GM23248 (cell line): ENCODE measurements around the gene NGDN.

ENCODE experiments used
- EZH2 ChIP-seq: fragments of 200-600 bp; sonication (generic); IDR thresholded peaks from 2 replicates; pipeline ENCODE4 v1.6.1; 2018; ENCODE audit warnings: antibody characterized with exemption, mild to moderate bottlenecking; ENCODE audit not compliant: insufficient read depth, poor library complexity, severe bottlenecking
- EZH2phosphoT487 ChIP-seq: fragments of 200-600 bp; sonication (generic); IDR thresholded peaks from 2 replicates; pipeline ENCODE4 v1.6.1; 2018; ENCODE audit warnings: antibody characterized with exemption, moderate library complexity, mild to moderate bottlenecking, low read depth; ENCODE audit not compliant: insufficient read depth

DNA sequence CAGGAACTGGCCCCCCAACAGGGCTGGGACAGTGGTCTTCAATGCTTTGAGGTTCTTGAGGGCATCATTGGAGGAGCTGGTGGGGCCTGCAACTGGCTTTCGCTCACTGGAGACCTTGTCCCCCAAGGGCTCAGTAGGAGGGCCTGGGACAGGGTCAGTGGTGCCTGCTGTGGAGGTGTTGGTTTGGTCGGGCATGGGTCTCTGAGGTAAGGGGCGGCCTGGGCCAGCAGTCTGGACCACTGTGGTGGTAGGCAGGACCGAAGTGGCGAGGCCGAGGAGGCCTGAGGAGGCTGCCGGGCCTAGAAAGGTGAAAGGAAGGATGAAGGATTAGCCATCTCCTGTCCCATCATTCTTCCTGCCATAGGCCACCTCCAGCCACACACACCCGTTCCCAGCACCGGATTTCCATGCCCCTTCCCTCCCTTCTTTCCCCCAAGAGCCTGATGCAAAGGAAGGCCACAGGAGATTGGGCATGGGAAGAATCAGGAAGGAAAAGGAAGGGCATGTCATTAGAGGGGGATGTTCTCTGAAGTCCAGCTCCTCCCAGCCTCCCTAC lies 53.2 kb downstream of the NGDN start:
- no peak for TF ChIP-seq EZH2
- TF ChIP-seq EZH2phosphoT487: no peak
